Trophoblast cell (in vitro differentiated cells and primary cell): Measurements from ENCODE around the gene ZBTB32.

Experiments
- DNase-seq, 2 donors: peaks; one replicate each; pipeline ENCODE4 v3.0.0-alpha.2; 2016
- H2AFZ ChIP-seq: 2 replicates; pipeline ENCODE4 v1.6.1; 2013; ENCODE audit warnings: low read length, moderate library complexity, mild to moderate bottlenecking; ENCODE audit not compliant: insufficient read depth, poor library complexity
- H2AK5ac ChIP-seq: 2 replicates; pipeline ENCODE4 v1.6.1; 2013; ENCODE audit warnings: mild to moderate bottlenecking, low read length
- H2BK120ac ChIP-seq: 2 replicates; pipeline ENCODE4 v1.6.1; 2013; ENCODE audit warnings: low read length, mild to moderate bottlenecking, moderate library complexity; ENCODE audit not compliant: insufficient read depth, poor library complexity
- H2BK12ac ChIP-seq: 2 replicates; pipeline ENCODE4 v1.6.1; 2013; ENCODE audit warnings: mild to moderate bottlenecking, low read length, moderate library complexity
- H2BK5ac ChIP-seq: 2 replicates; pipeline ENCODE4 v1.6.1; 2013; ENCODE audit warnings: low read length, low read depth, moderate library complexity, mild to moderate bottlenecking; ENCODE audit not compliant: poor library complexity
- H3K14ac ChIP-seq: 2 replicates; pipeline ENCODE4 v1.6.1; 2013; ENCODE audit warnings: mild to moderate bottlenecking, low read length
- H3K18ac ChIP-seq: 2 replicates; pipeline ENCODE4 v1.6.1; 2013; ENCODE audit warnings: mild to moderate bottlenecking, low read length
- H3K23ac ChIP-seq: 2 replicates; pipeline ENCODE4 v1.6.1; 2013; ENCODE audit warnings: low read length
- H3K27ac ChIP-seq: 2 replicates; pipeline ENCODE4 v1.5.1; 2013; ENCODE audit warnings: low read depth, mild to moderate bottlenecking, inconsistent platforms, low read length, moderate library complexity
- H3K27me3 ChIP-seq: 2 replicates; pipeline ENCODE4 v1.6.1; 2013; ENCODE audit warnings: inconsistent platforms, mild to moderate bottlenecking, low read length, moderate library complexity; ENCODE audit not compliant: insufficient read depth
- H3K36me3 ChIP-seq, 2 experiments: 1 replicate in 1 of 2; 2 replicates in 1 of 2; pipeline ENCODE4 v1.6.1; 2013; ENCODE audit warnings: low read length in 2 of 2, mild to moderate bottlenecking in 2 of 2, moderate library complexity in 1 of 2; ENCODE audit not compliant: insufficient read depth in 2 of 2, control insufficient read depth in 1 of 2
- H3K4ac ChIP-seq: 2 replicates; pipeline ENCODE4 v1.6.1; 2013; ENCODE audit warnings: low read depth, mild to moderate bottlenecking, low read length, moderate library complexity
- H3K4me1 ChIP-seq, 2 experiments: 1 replicate in 1 of 2; 2 replicates in 1 of 2; pipeline ENCODE4 v1.6.1; 2013; ENCODE audit warnings: low read length in 2 of 2, mild to moderate bottlenecking in 2 of 2, moderate library complexity in 1 of 2; ENCODE audit not compliant: insufficient read depth in 2 of 2, control insufficient read depth in 1 of 2
- H3K4me2 ChIP-seq: 2 replicates; pipeline ENCODE4 v1.6.1; 2013; ENCODE audit warnings: inconsistent platforms, mild to moderate bottlenecking, low read length, moderate library complexity
- H3K4me3 ChIP-seq: 2 replicates; pipeline ENCODE4 v1.5.1; 2013; ENCODE audit warnings: mild to moderate bottlenecking, low read depth, low read length, inconsistent platforms
- H3K79me1 ChIP-seq: one replicate; pipeline ENCODE4 v1.6.1; 2013; ENCODE audit warnings: low read length
- H3K79me2 ChIP-seq: 2 replicates; pipeline ENCODE4 v1.6.1; 2013; ENCODE audit warnings: low read length, mild to moderate bottlenecking; ENCODE audit not compliant: control insufficient read depth, insufficient read depth, poor library complexity
- H3K9ac ChIP-seq: 2 replicates; pipeline ENCODE4 v1.6.1; 2013; ENCODE audit warnings: mild to moderate bottlenecking, low read length
- H3K9me3 ChIP-seq: 2 replicates; pipeline ENCODE4 v1.6.1; 2013; ENCODE audit warnings: low read depth, mild to moderate bottlenecking, control low read depth, inconsistent platforms, low read length; ENCODE audit not compliant: insufficient read depth
- H4K12ac ChIP-seq: 2 replicates; pipeline ENCODE4 v1.6.1; 2013; ENCODE audit warnings: low read depth, mild to moderate bottlenecking, low read length, moderate library complexity
- H4K8ac ChIP-seq: 2 replicates; pipeline ENCODE4 v1.6.1; 2013; ENCODE audit warnings: low read depth, mild to moderate bottlenecking, low read length, moderate library complexity
- H4K91ac ChIP-seq: one replicate; pipeline ENCODE4 v1.6.1; 2013; ENCODE audit warnings: low read depth, mild to moderate bottlenecking, low read length, moderate library complexity
- WGBS: extraction: QIAGEN DNeasy Blood & Tissue Kit; methylation state at CpG from one replicate; pipeline ENCODE4 v1.1.7; 2013; ENCODE audit warnings: missing lambda C conversion rate; ENCODE audit not compliant: insufficient read length, insufficient coverage; ENCODE audit errors: extremely low coverage; 5-methylcytosine and 5-hydroxymethylcytosine counted together

ZBTB32 gene

DNA sequence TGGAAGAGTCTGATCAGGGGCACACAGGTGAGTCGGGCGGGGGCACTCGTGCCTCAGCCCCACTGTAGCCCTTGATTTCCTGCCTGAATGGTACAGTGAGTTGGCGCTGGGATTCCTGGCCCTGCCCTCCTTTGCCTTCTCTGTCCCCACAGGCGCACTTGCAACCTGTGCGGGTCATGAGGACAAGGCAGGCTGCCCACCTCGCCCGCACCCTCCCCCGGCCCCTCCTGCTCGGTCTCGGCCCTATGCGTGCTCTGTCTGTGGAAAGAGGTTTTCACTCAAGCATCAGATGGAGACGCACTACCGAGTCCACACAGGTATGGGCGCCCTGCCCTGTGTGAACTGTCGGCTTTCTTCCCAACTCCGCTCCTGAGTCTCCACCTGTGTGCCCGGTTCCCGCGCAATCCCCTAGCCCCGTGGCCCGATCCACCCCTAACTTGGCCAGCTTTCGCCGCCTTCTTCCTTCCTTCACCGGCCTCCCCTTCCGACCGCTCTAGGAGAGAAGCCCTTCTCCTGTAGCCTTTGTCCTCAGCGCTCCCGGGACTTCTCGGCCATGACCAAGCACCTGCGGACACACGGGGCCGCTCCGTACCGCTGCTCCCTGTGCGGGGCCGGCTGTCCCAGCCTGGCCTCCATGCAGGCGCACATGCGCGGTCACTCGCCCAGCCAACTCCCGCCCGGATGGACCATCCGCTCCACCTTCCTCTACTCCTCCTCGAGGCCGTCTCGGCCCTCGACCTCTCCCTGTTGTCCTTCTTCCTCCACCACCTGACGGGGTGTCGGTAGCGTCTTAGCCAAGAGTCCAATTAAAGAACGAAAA is 11.8 kb downstream of the ZBTB32 start:
- Histone ChIP-seq H4K8ac (peak overlapping the region; percentile 82), H3K79me1 (peaks cover 6% of the 10 kb centered on the region), H3K4me1 (peaks cover 10 to 15% of the 10 kb centered on the region in 2 experiments), H3K27ac (peak overlapping the region; percentile 32), H2BK5ac (no peak overlapping the region), H3K27me3 (no peaks in the 10 kb centered on the region), H3K9ac (peak overlapping the region; percentile 79), H3K36me3 (peaks cover 14 to 16% of the 10 kb centered on the region in 2 experiments), H3K4me2 (peak overlapping the region; percentile 98), H3K4ac (peak overlapping the region; percentile 18), H2AK5ac (no peak overlapping the region), H2AFZ (peak overlapping the region; percentile 47), H3K4me3 (peak overlapping the region; percentile 78), H3K23ac (no peak overlapping the region), H3K9me3 (no peaks in the 10 kb centered on the region), H3K14ac (peak overlapping the region; percentile 19), H2BK12ac (no peak overlapping the region), H3K79me2 (peaks cover 10% of the 10 kb centered on the region), H2BK120ac (no peak overlapping the region), H3K18ac (peak overlapping the region; percentile 15), H4K91ac (peak overlapping the region; percentile 6), H4K12ac (peak overlapping the region; percentile 43)
- no CpG with 5 or more reads among the region's 52 CpGs for WGBS
- DNase-seq = peak; percentile 48 to 69

DNA sequence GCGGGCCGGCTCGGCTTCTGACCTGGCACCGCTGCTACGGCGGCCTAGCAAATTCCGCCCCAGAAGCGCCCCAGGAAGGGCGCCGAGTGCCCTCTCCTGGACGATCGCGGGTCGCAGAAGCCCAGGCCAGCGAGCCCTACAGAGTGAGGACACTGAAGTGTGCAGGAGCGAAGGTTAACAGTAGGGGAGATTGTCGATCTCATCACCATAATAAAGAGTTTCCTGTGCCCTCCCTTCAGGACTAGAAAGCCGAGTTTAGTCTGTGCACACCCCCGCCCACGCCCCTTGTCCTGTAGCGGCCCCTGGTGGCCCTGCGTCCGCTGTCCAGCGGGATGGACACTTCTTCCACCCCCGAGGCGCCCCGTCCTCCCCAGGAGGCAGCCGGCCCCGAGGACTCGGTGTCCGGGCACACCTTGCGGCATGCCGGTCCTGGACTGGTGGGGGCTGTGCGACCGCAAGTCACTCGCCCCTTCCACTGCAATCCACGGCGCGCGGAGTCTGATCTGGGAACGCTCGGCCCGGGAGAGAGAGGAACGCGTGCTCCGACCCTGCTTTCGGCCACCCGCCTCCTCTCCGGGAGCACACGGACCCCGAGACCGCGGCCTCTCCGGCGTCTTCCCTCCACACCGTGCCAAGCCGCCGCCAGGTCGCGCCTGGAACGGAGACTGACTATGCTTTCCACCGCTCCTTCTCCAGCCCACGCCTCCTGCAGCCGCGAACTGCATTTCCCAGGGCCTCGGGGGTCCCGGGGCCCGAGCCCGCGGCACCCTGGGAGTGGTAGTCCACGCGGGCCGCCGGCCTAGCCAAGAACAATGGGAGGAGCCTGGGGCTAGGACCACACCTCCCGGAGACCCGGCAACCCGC is 12.7 kb downstream of the ZBTB32 start:
- H3K79me2 ChIP-seq = peaks cover 10% of the 10 kb centered on the region
- peak overlapping the region; percentile 79 for H3K9ac ChIP-seq
- peak overlapping the region; percentile 21 for H4K91ac ChIP-seq
- no peak overlapping the region for H2BK12ac ChIP-seq
- H3K4ac ChIP-seq = peak overlapping the region; percentile 18
- peak overlapping the region; percentile 3 for H2BK5ac ChIP-seq
- peak overlapping the region; percentile 82 for H2AFZ ChIP-seq
- H3K23ac ChIP-seq = no peak overlapping the region
- peaks cover 21 to 22% of the 10 kb centered on the region in 2 experiments for H3K36me3 ChIP-seq
- no peak overlapping the region for H2BK120ac ChIP-seq
- peak overlapping the region; percentile 78 for H3K4me3 ChIP-seq
- peak; percentile 86 to 95 for DNase-seq
- H3K79me1 ChIP-seq = peaks cover 6% of the 10 kb centered on the region
- H3K4me2 ChIP-seq = peak overlapping the region; percentile 98
- no peaks in the 10 kb centered on the region for H3K9me3 ChIP-seq
- H3K27me3 ChIP-seq = no peaks in the 10 kb centered on the region
- peak overlapping the region; percentile 43 for H4K12ac ChIP-seq
- peak overlapping the region; percentile 82 for H4K8ac ChIP-seq
- H3K4me1 ChIP-seq = peaks cover 10 to 15% of the 10 kb centered on the region in 2 experiments
- H3K18ac ChIP-seq = peak overlapping the region; percentile 65
- H2AK5ac ChIP-seq = no peak overlapping the region
- peak overlapping the region; percentile 32 for H3K27ac ChIP-seq
- WGBS = no CpG with 5 or more reads among the region's 77 CpGs
- peak overlapping the region; percentile 40 for H3K14ac ChIP-seq

GRCh38 chr19:35717665-35718344 is 13.4 kb downstream of the ZBTB32 start, which contains the start of gene KMT2B:
KMT2B (plus strand) TSS chr19:35718003; CDS start chr19:35718019, 16 bp downstream.
- peak within 1 kb of the TSS; percentile 82 for H2AFZ ChIP-seq
- H4K8ac ChIP-seq = peak within 1 kb of the TSS; percentile 82
- H2AK5ac ChIP-seq = no peak within 1 kb of the TSS
- H3K79me1 ChIP-seq = peaks cover 6% of the 10 kb centered on the region
- DNase-seq = no peak
- H3K18ac ChIP-seq = peak within 1 kb of the TSS; percentile 65
- H3K4ac ChIP-seq = peak within 1 kb of the TSS; percentile 42
- H3K23ac ChIP-seq = no peak within 1 kb of the TSS
- peak within 1 kb of the TSS; percentile 31 for H4K12ac ChIP-seq
- peaks cover 29% of the 10 kb centered on the region in 2 experiments for H3K36me3 ChIP-seq
- H2BK12ac ChIP-seq = no peak within 1 kb of the TSS
- H3K4me2 ChIP-seq = peak within 1 kb of the TSS; percentile 98
- H3K27me3 ChIP-seq = no peaks in the 10 kb centered on the region
- no peaks in the 10 kb centered on the region for H3K9me3 ChIP-seq
- peak within 1 kb of the TSS; percentile 3 for H2BK5ac ChIP-seq
- peaks cover 10 to 15% of the 10 kb centered on the region in 2 experiments for H3K4me1 ChIP-seq
- H3K14ac ChIP-seq = peak within 1 kb of the TSS; percentile 40
- H3K27ac ChIP-seq = peak within 1 kb of the TSS; percentile 62
- H3K4me3 ChIP-seq = peak within 1 kb of the TSS; percentile 88
- H3K9ac ChIP-seq = peak within 1 kb of the TSS; percentile 91
- peak within 1 kb of the TSS; percentile 56 for H4K91ac ChIP-seq
- H2BK120ac ChIP-seq = no peak within 1 kb of the TSS
- WGBS = no CpG with 5 or more reads among the region's 109 CpGs
- H3K79me2 ChIP-seq = peaks cover 10% of the 10 kb centered on the region
